Peyer's patch (tissue), 4 donors: Measurements from ENCODE around the gene TBC1D23.

Source experiments
- CTCF ChIP-seq, 6 experiments: fragments of 450-650 bp in 4 of 6; fragments of 200-600 bp in 2 of 6; sonication (generic) in 1 of 6; IDR thresholded peaks; one replicate each; pipeline ENCODE4 v1.5.1; 2017 to 2019; ENCODE audit warnings: antibody characterized with exemption in 6 of 6, mild to moderate bottlenecking in 3 of 6, moderate library complexity in 1 of 6
- POLR2A ChIP-seq, 2 donors: fragments of 450-650 bp; IDR thresholded peaks; one replicate each; pipeline ENCODE4 v1.5.1; 2017; ENCODE audit warnings: antibody characterized with exemption in 2 of 2, mild to moderate bottlenecking in 2 of 2, moderate library complexity in 2 of 2

- no peak for TF ChIP-seq POLR2A (IDR thresholded peaks at IDR 0.05)
- no peak for TF ChIP-seq CTCF (IDR thresholded peaks at IDR 0.05)
Measured at GRCh38 chr3:100269410-100270214, 8.8 kb downstream of the TBC1D23 start.
